ENCODE measurements around the gene ESRRB.

ESRRB gene

DNA sequence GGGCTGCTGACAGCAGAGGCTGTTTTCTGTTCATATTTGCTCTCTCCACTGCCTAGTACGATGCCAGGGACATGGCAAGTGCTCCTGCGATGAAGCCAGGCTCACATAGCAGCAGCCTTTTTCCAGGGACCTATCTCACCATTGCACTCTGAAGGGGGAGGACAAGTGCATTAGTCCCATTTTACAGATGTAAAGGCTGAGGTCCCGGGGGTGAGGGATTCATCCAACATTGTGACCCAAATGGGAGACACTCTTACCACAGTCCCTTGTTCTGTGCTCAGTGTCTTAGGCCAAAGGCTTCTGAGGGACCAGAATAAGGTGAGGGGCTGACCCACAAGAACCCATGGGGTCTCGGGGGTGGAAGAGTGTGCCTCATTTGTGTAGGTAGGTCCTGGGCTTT is 21.6 kb upstream of the ESRRB start:
- no peak for DNase-seq (ENCODE audit: low read depth)
- H3K4me3 ChIP-seq (ENCODE audit: low read length): no peak overlapping the region
- TF ChIP-seq, protein P1, sequence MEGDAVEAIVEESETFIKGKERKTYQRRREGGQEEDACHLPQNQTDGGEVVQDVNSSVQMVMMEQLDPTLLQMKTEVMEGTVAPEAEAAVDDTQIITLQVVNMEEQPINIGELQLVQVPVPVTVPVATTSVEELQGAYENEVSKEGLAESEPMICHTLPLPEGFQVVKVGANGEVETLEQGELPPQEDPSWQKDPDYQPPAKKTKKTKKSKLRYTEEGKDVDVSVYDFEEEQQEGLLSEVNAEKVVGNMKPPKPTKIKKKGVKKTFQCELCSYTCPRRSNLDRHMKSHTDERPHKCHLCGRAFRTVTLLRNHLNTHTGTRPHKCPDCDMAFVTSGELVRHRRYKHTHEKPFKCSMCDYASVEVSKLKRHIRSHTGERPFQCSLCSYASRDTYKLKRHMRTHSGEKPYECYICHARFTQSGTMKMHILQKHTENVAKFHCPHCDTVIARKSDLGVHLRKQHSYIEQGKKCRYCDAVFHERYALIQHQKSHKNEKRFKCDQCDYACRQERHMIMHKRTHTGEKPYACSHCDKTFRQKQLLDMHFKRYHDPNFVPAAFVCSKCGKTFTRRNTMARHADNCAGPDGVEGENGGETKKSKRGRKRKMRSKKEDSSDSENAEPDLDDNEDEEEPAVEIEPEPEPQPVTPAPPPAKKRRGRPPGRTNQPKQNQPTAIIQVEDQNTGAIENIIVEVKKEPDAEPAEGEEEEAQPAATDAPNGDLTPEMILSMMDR (conservative IDR thresholded peaks at IDR 0.05; ENCODE audit: low read depth, low read length): no peak

DNA sequence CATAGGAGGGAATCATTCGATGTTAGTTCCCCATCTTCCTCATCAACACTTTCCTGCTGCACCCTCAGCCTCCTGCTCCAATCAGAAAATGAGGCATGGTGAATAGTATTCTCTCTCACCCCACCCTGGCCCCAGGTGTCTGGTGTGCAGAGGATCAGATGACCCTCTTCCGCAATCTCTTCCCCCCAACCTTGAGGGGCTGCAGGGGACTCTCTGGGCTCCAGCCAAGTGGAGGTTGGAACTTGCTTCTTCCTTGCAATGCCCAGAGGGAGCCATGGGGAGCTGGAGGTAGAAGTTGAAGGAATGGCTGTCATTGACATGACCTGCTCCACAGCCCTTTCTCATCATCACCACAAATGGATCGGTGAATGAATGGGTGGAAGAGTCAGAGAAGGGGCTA is 20.2 kb upstream of the ESRRB start:
- TF ChIP-seq, protein P1 (conservative IDR thresholded peaks at IDR 0.05; ENCODE audit: low read depth, low read length): no peak
- H3K4me3 ChIP-seq (ENCODE audit: low read length): no peak overlapping the region
- no peak for DNase-seq (ENCODE audit: low read depth)

DNA sequence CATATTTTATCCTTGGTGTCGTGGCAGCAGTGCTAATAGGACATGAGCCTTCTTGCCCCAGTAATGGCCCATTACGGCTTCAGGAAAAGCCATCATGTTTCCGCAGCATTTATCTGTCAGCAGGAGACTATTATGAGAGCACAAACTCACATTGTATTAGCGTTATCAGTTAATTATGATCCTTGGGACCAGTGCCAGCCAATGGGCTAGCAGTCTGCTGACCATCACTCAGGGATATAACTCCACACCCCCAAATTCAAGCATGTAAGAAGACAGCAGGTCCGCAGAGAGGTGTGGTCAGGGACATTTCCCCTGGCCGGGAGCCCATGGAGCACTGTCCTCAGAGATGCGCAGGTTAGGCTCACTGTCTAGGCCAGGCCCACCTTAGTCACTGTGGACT is 4.9 kb upstream of the ESRRB start:
- H3K4me3 ChIP-seq (ENCODE audit: low read length): no peak overlapping the region
- TF ChIP-seq, protein P1 (conservative IDR thresholded peaks at IDR 0.05; ENCODE audit: low read depth, low read length): no peak
- DNase-seq (ENCODE audit: low read depth): no peak

DNA sequence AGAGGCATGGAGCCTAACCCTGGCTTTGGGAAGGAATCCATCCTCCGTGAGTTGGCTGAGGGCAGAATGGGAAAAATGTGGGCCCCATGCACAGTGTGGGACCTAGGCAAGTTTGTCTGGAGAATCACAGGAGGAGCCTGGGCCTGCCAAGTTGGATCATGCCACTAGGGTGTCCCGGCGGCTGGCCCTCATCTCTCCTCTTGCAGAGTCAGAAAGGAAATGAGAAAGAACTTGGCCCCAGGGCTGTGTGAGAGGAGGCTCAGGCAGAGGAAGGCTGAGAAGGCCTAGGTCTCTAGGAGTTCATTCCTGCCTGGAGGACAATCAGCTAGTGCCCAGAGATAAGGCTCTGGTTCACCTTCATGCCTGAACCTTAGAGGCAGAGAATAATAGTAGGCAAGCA is 2.5 kb upstream of the ESRRB start:
- DNase-seq (ENCODE audit: low read depth): no peak
- no peak overlapping the region for H3K4me3 ChIP-seq (ENCODE audit: low read length)
- TF ChIP-seq, protein P1 (conservative IDR thresholded peaks at IDR 0.05; ENCODE audit: low read depth, low read length): no peak

DNA sequence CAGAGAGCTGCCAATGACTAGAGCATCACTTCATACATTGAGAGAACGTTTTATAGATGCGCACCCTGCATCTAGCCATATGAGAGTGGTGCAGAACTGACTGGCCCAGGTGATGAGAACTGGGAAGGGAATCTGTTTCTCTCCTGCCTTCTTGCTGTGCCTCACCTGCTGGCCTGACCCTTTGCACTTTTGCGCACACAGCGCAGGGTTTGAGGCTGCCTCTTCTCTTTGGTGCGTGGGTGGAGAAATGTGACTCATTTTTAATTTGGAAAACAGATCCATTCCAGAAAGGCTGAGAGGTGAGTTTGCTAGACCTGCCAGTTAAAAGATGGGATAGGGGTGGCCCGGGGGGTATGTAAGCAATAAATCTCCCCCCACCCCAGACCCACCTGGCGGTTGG is 453 bp upstream of the ESRRB start:
- no peak overlapping the region for H3K4me3 ChIP-seq (ENCODE audit: low read length)
- DNase-seq (ENCODE audit: low read depth): no peak
- TF ChIP-seq, protein P1 (conservative IDR thresholded peaks at IDR 0.05; ENCODE audit: low read depth, low read length): no peak

DNA sequence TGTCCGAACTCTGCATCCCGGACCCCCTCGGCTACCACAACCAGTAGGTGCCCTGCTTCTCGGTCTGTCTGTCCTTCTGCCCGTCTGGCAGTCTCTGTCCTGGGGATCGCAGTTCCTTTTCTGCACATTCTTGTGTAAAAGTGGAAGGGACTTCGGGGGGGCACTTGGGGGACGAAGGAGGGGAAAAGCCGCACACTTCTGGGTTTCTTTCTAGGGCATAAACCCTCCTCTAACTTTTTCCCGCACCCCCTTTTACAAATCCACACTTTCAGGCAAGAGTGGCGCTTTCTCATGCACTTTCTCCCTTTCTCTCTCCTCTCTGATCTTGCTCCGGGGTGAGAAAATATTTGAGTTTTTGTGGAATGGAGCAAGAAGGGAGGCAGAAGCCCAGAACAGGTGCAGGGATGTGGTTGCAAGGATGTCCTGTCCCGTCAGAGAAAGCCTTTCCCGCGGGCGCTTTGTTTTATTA is 506 bp downstream of the ESRRB start:
- H3K4me3 ChIP-seq (ENCODE audit: low read length): peak overlapping the region; percentile 37
- DNase-seq (ENCODE audit: low read depth): no peak
- TF ChIP-seq, protein P1 (conservative IDR thresholded peaks at IDR 0.05; ENCODE audit: low read depth, low read length): no peak

DNA sequence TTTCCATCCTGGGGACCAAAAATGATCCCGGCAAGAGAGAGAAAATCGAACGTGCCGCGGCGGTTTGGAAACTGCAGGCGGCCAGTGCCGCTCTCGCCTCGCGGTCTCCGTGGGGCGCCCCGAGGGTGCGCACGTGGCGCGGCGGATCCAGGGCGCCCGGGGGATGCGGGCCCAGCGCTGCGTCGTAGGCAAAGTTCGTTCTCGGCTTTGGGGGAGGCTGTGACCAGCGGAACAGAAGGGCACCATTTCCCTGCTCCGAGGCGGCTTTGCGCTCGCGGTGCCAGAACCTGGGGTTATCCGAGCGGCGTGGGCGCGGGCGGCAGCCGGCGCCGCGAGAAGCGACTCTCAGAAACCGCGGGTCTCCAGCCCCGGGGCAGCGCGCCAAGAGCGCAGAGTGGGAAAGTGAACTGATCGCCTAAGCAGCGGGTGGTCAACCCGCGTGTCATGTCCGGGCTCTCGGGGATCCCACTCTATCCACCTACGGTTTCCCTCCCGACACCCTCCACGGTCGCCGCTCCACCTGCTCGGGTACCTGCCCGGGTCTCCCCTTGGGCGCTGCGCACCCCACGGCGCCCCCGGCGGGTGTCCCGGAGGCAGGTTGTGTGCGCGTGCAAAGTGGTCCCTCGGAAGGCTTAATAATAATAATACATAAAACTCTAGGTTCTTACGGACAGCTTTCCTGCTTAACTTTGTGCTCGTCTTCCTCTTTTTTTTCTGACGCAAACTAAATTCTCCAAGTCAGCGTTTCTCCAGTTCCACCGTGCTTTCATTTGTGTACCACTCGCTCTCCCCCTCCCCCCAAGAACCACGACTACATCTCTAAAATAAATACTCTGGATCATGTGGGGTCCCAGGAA is 1.2 kb downstream of the ESRRB start:
- no peak for DNase-seq (ENCODE audit: low read depth)
- no peak overlapping the region for H3K4me3 ChIP-seq (ENCODE audit: low read length)
- TF ChIP-seq, protein P1 (conservative IDR thresholded peaks at IDR 0.05; ENCODE audit: low read depth, low read length): no peak
